Testis (tissue), 3 donors: ENCODE data around the gene DUSP3. TPM values are rescaled to one million over a fixed set of nuclear protein-coding genes. Genes with fewer than 3 reads are reported as not detected.

Experiments used
- DNase-seq: peaks from one replicate; pipeline ENCODE4 v3.0.0-alpha.2; 2019
- H3K27ac ChIP-seq, 2 donors: fragments of 200-600 bp; sonication (generic); one replicate each; pipeline ENCODE4 v1.5.1; 2019
- H3K27me3 ChIP-seq: fragments of 200-600 bp; sonication (generic); one replicate; pipeline ENCODE4 v1.5.1; 2019
- H3K36me3 ChIP-seq: fragments of 200-600 bp; sonication (generic); one replicate; pipeline ENCODE4 v1.5.1; 2017; ENCODE audit warnings: low read depth; ENCODE audit errors: missing control alignments
- H3K4me1 ChIP-seq: fragments of 200-600 bp; sonication (generic); one replicate; pipeline ENCODE4 v1.5.1; 2019
- H3K4me3 ChIP-seq, 2 donors: fragments of 200-600 bp; sonication (generic); one replicate each; pipeline ENCODE4 v1.5.1; 2017 to 2019
- H3K9me3 ChIP-seq: fragments of 200-600 bp; sonication (generic); one replicate; pipeline ENCODE4 v1.5.1; 2017
- POLR2A ChIP-seq: fragments of 450-650 bp; IDR thresholded peaks from one replicate; pipeline ENCODE4 v1.6.1; 2017; ENCODE audit warnings: antibody characterized with exemption, mild to moderate bottlenecking, moderate library complexity
- WGBS, 2 donors: methylation state at CpG; one replicate each; pipeline ENCODE4 v1.1.5; 2018; 5-methylcytosine and 5-hydroxymethylcytosine counted together
- intact Hi-C: fragments of 100-400 bp; cut with DNase I; formaldehyde crosslinking; loops from one replicate; pipeline ENCODE4 v1.15.1; 2023; ENCODE audit warnings: low total_unique reads
- polyA plus RNA-seq: library from polyadenylated mRNA; stranded (reverse); fragments of 350-450 nt; fragmentation: Illumina TruSeq; extraction: RNeasy Lipid Tissue Mini Kit (QIAGEN cat#74804); gene quantifications from one replicate; pipeline ENCODE4 v1.2.3, GENCODE V29; 2014; ENCODE audit warnings: low read depth, low replicate concordance; ENCODE audit not compliant: insufficient read depth
- total RNA-seq, 2 donors: library from RNA; depleted of rRNA; stranded (reverse); fragments of >200 nt; gene quantifications; one replicate each; pipeline ENCODE4 v1.2.3, GENCODE V29; 2016
- TF ChIP-seq, protein P1 (sequence below), 3 experiments: fragments of 450-650 bp in 2 of 3; fragments of 200-600 bp in 1 of 3; sonication (generic) in 1 of 3; IDR thresholded peaks; one replicate each; pipeline ENCODE4 v1.5.1; 2016 to 2019; ENCODE audit warnings: antibody characterized with exemption in 3 of 3, mild to moderate bottlenecking in 2 of 3, moderate library complexity in 1 of 3

Gene DUSP3
- total and polyA plus RNA-seq, 3 donors from 2014 or later: 54.8 to 75.1 (median 59.2) TPM

DNA sequence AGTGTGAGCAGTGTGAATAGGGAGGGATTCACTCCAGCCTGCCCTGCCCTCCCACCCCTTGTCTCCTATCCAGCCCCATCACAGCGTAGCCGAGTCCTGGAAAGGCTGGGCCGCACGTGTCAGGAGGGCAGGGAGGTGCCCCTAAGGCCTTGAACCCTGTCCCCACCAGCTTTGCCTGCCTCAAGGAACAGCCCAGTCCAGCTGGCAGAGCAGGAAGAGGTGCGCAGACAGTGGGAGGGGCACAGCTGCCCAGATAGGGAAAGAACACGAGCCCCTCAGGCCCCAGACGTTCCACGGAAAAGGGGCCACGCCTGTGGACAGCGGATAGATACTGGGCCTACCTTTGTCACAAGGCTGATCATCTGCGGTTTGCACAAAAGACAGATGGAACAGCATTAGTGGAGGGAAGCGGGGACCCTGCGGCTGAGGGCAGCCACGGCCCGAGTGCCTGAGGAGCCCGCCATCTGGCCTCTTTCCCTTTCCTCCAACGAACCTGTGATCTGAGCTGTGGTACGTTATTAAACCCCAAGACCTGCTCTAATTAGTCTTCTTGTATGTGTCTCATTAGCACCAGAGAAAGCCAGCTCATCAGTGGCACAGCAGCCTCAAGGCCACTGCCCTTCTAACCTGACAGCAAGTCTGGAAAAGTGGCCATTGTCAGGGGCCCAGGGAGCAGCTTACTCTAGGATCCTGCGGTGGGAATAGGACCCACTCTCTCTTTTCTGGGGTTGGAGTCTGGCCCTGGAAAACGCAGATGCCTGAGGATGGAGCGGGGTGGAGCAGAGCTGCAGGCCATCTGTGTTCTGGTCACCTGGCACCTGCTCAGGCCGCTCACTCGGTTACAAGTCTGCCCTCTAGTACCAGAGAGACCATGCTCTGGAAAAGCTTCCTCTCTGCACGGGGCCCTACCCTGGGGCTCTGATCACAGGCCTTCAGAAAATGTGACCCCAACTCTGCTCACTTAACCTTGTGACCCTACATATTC lies 37.9 kb upstream of the DUSP3 start:
- no peak for TF ChIP-seq POLR2A
- TF ChIP-seq, protein P1, sequence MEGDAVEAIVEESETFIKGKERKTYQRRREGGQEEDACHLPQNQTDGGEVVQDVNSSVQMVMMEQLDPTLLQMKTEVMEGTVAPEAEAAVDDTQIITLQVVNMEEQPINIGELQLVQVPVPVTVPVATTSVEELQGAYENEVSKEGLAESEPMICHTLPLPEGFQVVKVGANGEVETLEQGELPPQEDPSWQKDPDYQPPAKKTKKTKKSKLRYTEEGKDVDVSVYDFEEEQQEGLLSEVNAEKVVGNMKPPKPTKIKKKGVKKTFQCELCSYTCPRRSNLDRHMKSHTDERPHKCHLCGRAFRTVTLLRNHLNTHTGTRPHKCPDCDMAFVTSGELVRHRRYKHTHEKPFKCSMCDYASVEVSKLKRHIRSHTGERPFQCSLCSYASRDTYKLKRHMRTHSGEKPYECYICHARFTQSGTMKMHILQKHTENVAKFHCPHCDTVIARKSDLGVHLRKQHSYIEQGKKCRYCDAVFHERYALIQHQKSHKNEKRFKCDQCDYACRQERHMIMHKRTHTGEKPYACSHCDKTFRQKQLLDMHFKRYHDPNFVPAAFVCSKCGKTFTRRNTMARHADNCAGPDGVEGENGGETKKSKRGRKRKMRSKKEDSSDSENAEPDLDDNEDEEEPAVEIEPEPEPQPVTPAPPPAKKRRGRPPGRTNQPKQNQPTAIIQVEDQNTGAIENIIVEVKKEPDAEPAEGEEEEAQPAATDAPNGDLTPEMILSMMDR (IDR thresholded peaks at IDR 0.05): no peak
- intact Hi-C loops: no loop called here
- no peak overlapping the region for H3K27ac ChIP-seq
- DNase-seq: no peak
- no peaks in the 10 kb centered on the region for H3K4me1 ChIP-seq
- WGBS, 2 donors: 87 to 88% methylated on average over 19 to 24 of the region's 24 CpGs
- no peaks in the 10 kb centered on the region for H3K9me3 ChIP-seq
- H3K27me3 ChIP-seq: no peaks in the 10 kb centered on the region
- H3K4me3 ChIP-seq: no peak overlapping the region
- no peaks in the 10 kb centered on the region for H3K36me3 ChIP-seq

DNA sequence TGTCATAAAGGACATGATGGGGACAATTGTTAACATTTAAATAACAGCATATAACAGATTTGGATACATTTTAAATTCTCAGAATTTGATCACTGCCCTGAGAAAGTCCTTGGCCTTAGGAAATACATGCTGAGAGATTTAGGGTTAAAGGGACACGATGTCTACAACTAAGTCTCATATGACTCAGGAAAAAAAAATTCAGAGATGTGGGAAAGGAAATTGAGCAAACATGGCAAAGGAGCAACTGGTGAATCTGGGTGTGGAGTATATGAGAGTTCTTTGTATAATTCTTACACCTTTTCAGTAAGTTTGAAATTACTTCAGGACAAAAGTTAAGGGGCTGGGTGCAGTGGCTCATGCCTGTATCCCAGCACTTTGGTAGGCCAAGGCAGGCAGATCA lies 35.9 kb upstream of the DUSP3 start:
- Histone ChIP-seq H3K36me3 (no peaks in the 10 kb centered on the region), H3K4me1 (no peaks in the 10 kb centered on the region), H3K27ac (no peak overlapping the region), H3K27me3 (no peaks in the 10 kb centered on the region), H3K9me3 (no peaks in the 10 kb centered on the region), H3K4me3 (no peak overlapping the region)
- TF ChIP-seq, protein P1 (IDR thresholded peaks at IDR 0.05): no peak
- no peak for TF ChIP-seq POLR2A
- intact Hi-C loops: no loop called here
- no peak for DNase-seq
- 32% methylated on average over 1 of the region's 1 CpG for WGBS, 2 donors

DNA sequence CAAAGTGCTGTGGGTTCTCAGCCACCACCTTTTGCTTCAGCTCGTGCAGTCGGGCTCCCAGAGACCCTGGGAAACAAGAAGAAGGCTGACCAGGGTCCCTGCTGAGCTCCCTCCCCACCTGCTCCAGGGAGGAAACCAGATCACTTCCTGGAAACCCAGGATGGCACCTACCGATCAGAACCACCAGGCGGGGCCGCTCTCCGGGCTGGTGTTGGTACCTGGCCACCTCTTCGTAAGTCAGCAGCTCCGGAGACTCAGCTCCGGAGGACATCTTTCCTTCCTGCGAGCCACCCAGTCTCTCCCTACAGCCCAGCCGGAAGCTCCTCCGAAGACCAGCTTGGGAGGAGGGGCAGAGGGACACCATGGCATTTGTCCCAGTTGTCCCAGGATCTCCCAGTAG lies 35.2 kb upstream of the DUSP3 start:
- Histone ChIP-seq H3K36me3 (no peaks in the 10 kb centered on the region), H3K27me3 (no peaks in the 10 kb centered on the region), H3K4me3 (no peak overlapping the region), H3K4me1 (no peaks in the 10 kb centered on the region), H3K9me3 (no peaks in the 10 kb centered on the region), H3K27ac (no peak overlapping the region)
- 92% methylated on average over 10 to 12 of the region's 12 CpGs for WGBS, 2 donors
- no peak for DNase-seq
- no peak for TF ChIP-seq POLR2A
- TF ChIP-seq, protein P1 (IDR thresholded peaks at IDR 0.05): no peak
- intact Hi-C loops: no loop called here

- H3K27ac ChIP-seq: no peak overlapping the region
- DNase-seq: no peak
- no peaks in the 10 kb centered on the region for H3K27me3 ChIP-seq
- intact Hi-C loops: no loop called here
- no peak overlapping the region for H3K4me3 ChIP-seq
- no peaks in the 10 kb centered on the region for H3K36me3 ChIP-seq
- TF ChIP-seq, protein P1 (IDR thresholded peaks at IDR 0.05): no peak
- TF ChIP-seq POLR2A: no peak
- H3K9me3 ChIP-seq: no peaks in the 10 kb centered on the region
- WGBS, 2 donors: 96% methylated on average over 3 of the region's 3 CpGs; no CpG with 5 or more reads in 1 of the 2 donors
- H3K4me1 ChIP-seq: no peaks in the 10 kb centered on the region
Measured at GRCh38 chr17:43813386-43813785, 34.6 kb upstream of the DUSP3 start.
